Endothelial cell of umbilical vein (primary cell): ENCODE results near the gene DCDC2B. TPM values are rescaled to one million over a fixed set of nuclear protein-coding genes. Genes with fewer than 3 reads are reported as not detected.
"Not testable (repeated sequence)": the region's sequence is repeated elsewhere in the genome, so short reads cannot be mapped to it uniquely, and the experiment has no call there.

Source experiments
- BruUV-seq: library from RNA; stranded (reverse); fragments of 400-500 nt; replicated peaks from 2 replicates; lab custom pipeline; 2021; lab: Mats Ljungman, UMichigan
- CTCF ChIA-PET: fragments of 300-600, 350-600 bp; sonication (Branson Sonifier 250); formaldehyde crosslinking; loops from one replicate; lab custom pipeline; 2021; ENCODE audit warnings: antibody characterized with exemption, inconsistent platforms; lab: Charles Lee
- POLR2A ChIA-PET: fragments of 300-600, 350-600 bp; sonication (Branson Sonifier 250); formaldehyde crosslinking; loops from one replicate; lab custom pipeline; 2021; ENCODE audit warnings: antibody characterized with exemption, inconsistent platforms; lab: Charles Lee
- DNase-seq: peaks from one replicate; pipeline ENCODE4 v3.0.0-alpha.2; 2011; ENCODE audit warnings: low read depth, low spot score
- FAIRE-seq: peaks from 2 replicates; lab custom pipeline; 2011; peaks lifted over from hg19 to GRCh38; lab: Jason Lieb, UNC
- H2AFZ ChIP-seq: 2 replicates; pipeline ENCODE4 v1.6.0; 2012; ENCODE audit warnings: low read depth, low read length, control low read depth, inconsistent platforms
- H3K27ac ChIP-seq: 2 replicates; pipeline ENCODE4 v1.5.1; 2011; ENCODE audit warnings: low read depth, mild to moderate bottlenecking, control low read depth, low read length, moderate library complexity; ENCODE audit not compliant: insufficient read depth
- H3K27me3 ChIP-seq, 2 experiments: 2 replicates each; pipeline versions ENCODE4 v1.6.0 to v1.6.1; 2011; ENCODE audit warnings: low read length in 2 of 2, mixed read lengths in 1 of 2; ENCODE audit not compliant: control insufficient read depth in 2 of 2, insufficient read depth in 2 of 2
- H3K36me3 ChIP-seq, 2 experiments: 2 replicates in 1 of 2; 3 replicates in 1 of 2; pipeline ENCODE4 v1.5.1; 2011; ENCODE audit warnings: low read length in 2 of 2, mild to moderate bottlenecking in 1 of 2, moderate library complexity in 1 of 2; ENCODE audit not compliant: control insufficient read depth in 2 of 2, insufficient read depth in 2 of 2; ENCODE audit errors: extremely low read depth in 1 of 2
- H3K4me1 ChIP-seq: 3 replicates; pipeline ENCODE4 v1.5.1; 2011; ENCODE audit warnings: mild to moderate bottlenecking, low read length; ENCODE audit not compliant: control insufficient read depth, insufficient read depth; ENCODE audit errors: extremely low read depth
- H3K4me2 ChIP-seq: 2 replicates; pipeline ENCODE4 v1.6.1; 2011; ENCODE audit warnings: low read length, control low read depth, mixed read lengths; ENCODE audit not compliant: insufficient read depth
- H3K4me3 ChIP-seq, 3 experiments: fragments of 200-600 bp in 1 of 3; sonication (generic), shearing (Covaris generic) in 1 of 3; replicated peaks in 1 of 3; 2 replicates each; pipeline ENCODE4 v1.5.1; 2011 to 2016; ENCODE audit warnings: control low read depth in 3 of 3, low read length in 3 of 3, mild to moderate bottlenecking in 2 of 3, inconsistent platforms in 1 of 3, low read depth in 1 of 3, moderate library complexity in 1 of 3; ENCODE audit not compliant: insufficient read depth in 1 of 3
- H3K79me2 ChIP-seq: 2 replicates; pipeline ENCODE4 v1.6.0; 2012; ENCODE audit warnings: low read length, inconsistent platforms; ENCODE audit not compliant: control insufficient read depth, insufficient read depth
- H3K9ac ChIP-seq: replicated peaks from 2 replicates; pipeline ENCODE3; 2011; ENCODE audit warnings: low read length, control low read depth; ENCODE audit not compliant: insufficient read depth; ENCODE audit errors: extremely low read depth
- H3K9me1 ChIP-seq: replicated peaks from 3 replicates; pipeline ENCODE4 v1.6.0; 2011; ENCODE audit warnings: mild to moderate bottlenecking, low read length; ENCODE audit not compliant: control insufficient read depth, insufficient read depth; ENCODE audit errors: extremely low read depth
- H3K9me3 ChIP-seq: replicated peaks from 2 replicates; pipeline ENCODE4 v1.5.1; 2012; ENCODE audit warnings: low read length, inconsistent platforms; ENCODE audit not compliant: control insufficient read depth, insufficient read depth
- H4K20me1 ChIP-seq: replicated peaks from 2 replicates; pipeline ENCODE3; 2011; ENCODE audit warnings: mild to moderate bottlenecking, low read length; ENCODE audit not compliant: control insufficient read depth, insufficient read depth; ENCODE audit errors: extremely low read depth
- CTCF ChIP-seq, 2 donors: IDR thresholded peaks; 1 replicate in 1 of 2; 2 replicates in 1 of 2; pipeline ENCODE4 v1.5.1; 2011; ENCODE audit warnings: low read length in 2 of 2, mild to moderate bottlenecking in 2 of 2, moderate library complexity in 2 of 2, control low read depth in 1 of 2, inconsistent platforms in 1 of 2, low read depth in 1 of 2; ENCODE audit not compliant: insufficient read depth in 1 of 2; ENCODE audit errors: extremely low read depth in 1 of 2
- GATA2 ChIP-seq: IDR thresholded peaks from 2 replicates; pipeline ENCODE4 v1.7.0; 2011; ENCODE audit warnings: low read depth, mild to moderate bottlenecking, moderate library complexity, mixed read lengths, low read length; ENCODE audit not compliant: insufficient read length, insufficient read depth
- JUN ChIP-seq: IDR thresholded peaks from 2 replicates; pipeline ENCODE4 v1.6.1; 2011; ENCODE audit warnings: borderline replicate concordance, low read depth; ENCODE audit not compliant: insufficient read length, insufficient read depth
- POLR2A ChIP-seq: IDR thresholded peaks from 2 replicates; pipeline ENCODE4 v1.6.1; 2012; ENCODE audit warnings: low read depth, mild to moderate bottlenecking, control low read depth, low read length
- POLR2AphosphoS5 ChIP-seq: IDR thresholded peaks from 2 replicates; pipeline ENCODE4 v1.6.1; 2012; ENCODE audit warnings: low read depth, mild to moderate bottlenecking, control low read depth, low read length, moderate library complexity; ENCODE audit not compliant: insufficient read depth
- dilution Hi-C: fragments of 300-500 bp; cut with MboI; formaldehyde crosslinking; loops from one replicate; pipeline ENCODE4 v1.15.0; 2019; ENCODE audit warnings: low sequenced_read_pairs; ENCODE audit not compliant: extremely low pct_ligation_motif_present
- intact Hi-C: fragments of 100-400 bp; cut with micrococcal nuclease; formaldehyde crosslinking; loops from one replicate; pipeline ENCODE4 v1.10.0; 2022
- polyA plus RNA-seq, 4 experiments: library from polyadenylated mRNA; depleted of rRNA in 3 of 4; stranded (reverse) in 3 of 4; unstranded in 1 of 4; fragments of >200 nt; gene quantifications; 2 replicates each; pipeline versions ENCODE4 v1.2.1 to v1.2.3, GENCODE V29; 2011 to 2012; ENCODE audit warnings: missing spikeins in 1 of 4
- total RNA-seq: library from RNA; stranded (reverse); gene quantifications from 2 replicates; pipeline ENCODE4 v1.2.3, GENCODE V29; 2021
- TF ChIP-seq, protein P1 (sequence below): IDR thresholded peaks from 2 replicates; pipeline ENCODE4 v1.6.1; 2011; ENCODE audit not compliant: insufficient read depth, insufficient read length

DCDC2B gene
- total and polyA plus RNA-seq, 2 donors (not counting 3 experiments of a cell fraction or from before 2014, with no cell fraction given), result not detected

- H3K4me1 ChIP-seq, FAIRE-seq, H2AFZ ChIP-seq, BruUV-seq, H3K27ac ChIP-seq, H3K4me2 ChIP-seq, H3K9me1 ChIP-seq, H3K27me3 ChIP-seq, intact Hi-C loops, H4K20me1 ChIP-seq, H3K36me3 ChIP-seq, H3K4me3 ChIP-seq, POLR2A ChIA-PET, H3K79me2 ChIP-seq, DNase-seq, H3K9me3 ChIP-seq, dilution Hi-C loops, H3K9ac ChIP-seq: not testable (repeated sequence)
- CTCF ChIA-PET, result interaction anchor here (1.4 kb wide), 1 partner anchor 15 kb away, joined by 13 read pairs; no protein-coding TSS in a partner anchor
Observed at GRCh38 chr1:32263236-32263593, 54.3 kb downstream of the DCDC2B start.

- no peak overlapping the region for H2AFZ ChIP-seq
- no peak overlapping the region for H3K27ac ChIP-seq
- TF ChIP-seq JUN (no peak), POLR2AphosphoS5 (no peak), CTCF (IDR thresholded peaks at IDR 0.05; ENCODE audit: extremely low read depth in 1 of 2, insufficient read depth in 1 of 2, low read depth in 1 of 2, low read length in 2 of 2) (no peak), POLR2A (no peak), GATA2 (no peak)
- TF ChIP-seq, protein P1, sequence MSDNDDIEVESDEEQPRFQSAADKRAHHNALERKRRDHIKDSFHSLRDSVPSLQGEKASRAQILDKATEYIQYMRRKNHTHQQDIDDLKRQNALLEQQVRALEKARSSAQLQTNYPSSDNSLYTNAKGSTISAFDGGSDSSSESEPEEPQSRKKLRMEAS, result no peak
- DNase-seq, result no peak
- intact Hi-C loops, result no loop called here
- peaks cover 5% of the 10 kb centered on the region for H3K4me1 ChIP-seq
- H3K4me3 ChIP-seq, result no peak overlapping the region
- no peaks in the 10 kb centered on the region for H4K20me1 ChIP-seq
- no peak overlapping the region for H3K9ac ChIP-seq
- no peaks in the 10 kb centered on the region for H3K9me1 ChIP-seq
- no peak overlapping the region for H3K4me2 ChIP-seq
- no TSS peak for BruUV-seq
- no peaks in the 10 kb centered on the region for H3K79me2 ChIP-seq
- H3K27me3 ChIP-seq, result no peaks in the 10 kb centered on the region
- dilution Hi-C loops, result no loop called here
- no peaks in the 10 kb centered on the region for H3K9me3 ChIP-seq
- POLR2A ChIA-PET, result no interaction called here
- FAIRE-seq, result no peak
- CTCF ChIA-PET, result no interaction called here
- H3K36me3 ChIP-seq, result no peaks in the 10 kb centered on the region
Observed at GRCh38 chr1:32263744-32264143, 54.9 kb downstream of the DCDC2B start.

Other genes with a start within 250 kb of the DCDC2B start
- gene KHDRBS1, start 195.2 kb upstream of the DCDC2B start, total RNA-seq, result 185 and 194 TPM in 2 replicates
- gene KHDRBS1, start 195.2 kb upstream of the DCDC2B start, polyA plus RNA-seq, result 26.3 and 43.4 TPM in 2 replicates
- 43.7 and 47.3 TPM in 2 replicates for gene TMEM39B, start 136.2 kb upstream of the DCDC2B start, total RNA-seq
- 64.3 and 78.1 TPM in 2 replicates for gene TMEM39B, start 136.2 kb upstream of the DCDC2B start, polyA plus RNA-seq
- gene KPNA6, start 101.0 kb upstream of the DCDC2B start, total RNA-seq, result 83.4 and 85.6 TPM in 2 replicates
- gene KPNA6, start 101.0 kb upstream of the DCDC2B start, polyA plus RNA-seq, result 18.1 and 22.1 TPM in 2 replicates
- 64.3 and 69.4 TPM in 2 replicates for gene TXLNA, start 29.4 kb upstream of the DCDC2B start, total RNA-seq
- gene TXLNA, start 29.4 kb upstream of the DCDC2B start, polyA plus RNA-seq, result 41.8 and 44.6 TPM in 2 replicates
- gene CCDC28B, start 8.5 kb upstream of the DCDC2B start, total RNA-seq, result 12.0 and 15.3 TPM in 2 replicates
- 14.8 and 19.1 TPM in 2 replicates for gene CCDC28B, start 8.5 kb upstream of the DCDC2B start, polyA plus RNA-seq
- gene IQCC, start 3.4 kb upstream of the DCDC2B start, total RNA-seq, result 1.8 and 2.2 TPM in 2 replicates
- gene IQCC, start 3.4 kb upstream of the DCDC2B start, polyA plus RNA-seq, result 1.1 and 1.3 TPM in 2 replicates
- gene TMEM234, start 13.3 kb downstream of the DCDC2B start, total RNA-seq, result 15.7 and 20.7 TPM in 2 replicates
- gene TMEM234, start 13.3 kb downstream of the DCDC2B start, polyA plus RNA-seq, result 21.3 and 23.2 TPM in 2 replicates
- 186 and 203 TPM in 2 replicates for gene EIF3I, start 13.3 kb downstream of the DCDC2B start, total RNA-seq
- 301 and 331 TPM in 2 replicates for gene EIF3I, start 13.3 kb downstream of the DCDC2B start, polyA plus RNA-seq
- gene FAM167B, start 38.1 kb downstream of the DCDC2B start, total RNA-seq, result 2.0 and 5.6 TPM in 2 replicates
- gene FAM167B, start 38.1 kb downstream of the DCDC2B start, polyA plus RNA-seq, result 2.1 and 2.3 TPM in 2 replicates
- gene LCK, start 42.2 kb downstream of the DCDC2B start, total RNA-seq, result not detected in 2 replicates
- gene LCK, start 42.2 kb downstream of the DCDC2B start, polyA plus RNA-seq, result 0.06 and 0.08 TPM in 2 replicates
- gene HDAC1, start 83.0 kb downstream of the DCDC2B start, total RNA-seq, result 111 and 138 TPM in 2 replicates
- gene HDAC1, start 83.0 kb downstream of the DCDC2B start, polyA plus RNA-seq, result 109 and 141 TPM in 2 replicates
- 249 and 265 TPM in 2 replicates for gene MARCKSL1, start 127.1 kb downstream of the DCDC2B start, total RNA-seq
- gene MARCKSL1, start 127.1 kb downstream of the DCDC2B start, polyA plus RNA-seq, result 311 and 318 TPM in 2 replicates
- 8.6 and 11.6 TPM in 2 replicates for gene FAM229A, start 153.4 kb downstream of the DCDC2B start, total RNA-seq
- gene FAM229A, start 153.4 kb downstream of the DCDC2B start, polyA plus RNA-seq, result 8.9 and 9.9 TPM in 2 replicates
- 0.42 and 1.1 TPM in 2 replicates for gene TSSK3, start 153.4 kb downstream of the DCDC2B start, total RNA-seq
- 0.48 and 0.65 TPM in 2 replicates for gene TSSK3, start 153.4 kb downstream of the DCDC2B start, polyA plus RNA-seq
- 64.6 and 64.8 TPM in 2 replicates for gene BSDC1, start 185.4 kb downstream of the DCDC2B start, total RNA-seq
- 40.7 and 44.3 TPM in 2 replicates for gene BSDC1, start 185.4 kb downstream of the DCDC2B start, polyA plus RNA-seq